GM21786 (cell line): ENCODE measurements around the gene IBA57.
"Not testable (repeated sequence)": the region's sequence is repeated elsewhere in the genome, so short reads cannot be mapped to it uniquely, and the experiment has no call there.

Experiments used
- ATAC-seq: cut with Tn5 transposase; IDR thresholded peaks from one replicate; pipeline ENCODE4 v1.9.1; 2021; ENCODE audit not compliant: unreplicated experiment

IBA57 gene

DNA sequence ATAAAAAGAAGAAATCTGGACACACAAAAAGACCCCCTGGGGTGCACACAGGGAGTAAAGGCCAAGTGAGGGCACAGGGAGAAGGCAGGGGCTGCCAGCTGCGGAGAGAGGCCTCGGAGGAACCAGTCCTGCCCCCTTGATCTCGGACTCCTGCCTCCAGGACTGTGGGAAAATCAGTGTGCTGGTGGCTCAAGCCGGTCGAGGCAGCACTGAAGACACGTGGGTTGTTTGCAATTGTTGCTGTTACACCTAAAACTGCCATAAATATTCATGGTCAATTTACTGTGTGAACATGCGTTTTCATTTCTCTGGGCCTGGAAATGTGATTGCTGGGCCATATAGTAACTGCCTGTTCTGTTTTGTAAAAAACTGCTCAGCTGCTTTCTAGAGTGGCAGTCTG is 18.5 kb downstream of the IBA57 start:
- ATAC-seq = no peak

- no peak for ATAC-seq
These were observed 20.0 kb downstream of the IBA57 start for GRCh38 chr1:228185641-228185965.

DNA sequence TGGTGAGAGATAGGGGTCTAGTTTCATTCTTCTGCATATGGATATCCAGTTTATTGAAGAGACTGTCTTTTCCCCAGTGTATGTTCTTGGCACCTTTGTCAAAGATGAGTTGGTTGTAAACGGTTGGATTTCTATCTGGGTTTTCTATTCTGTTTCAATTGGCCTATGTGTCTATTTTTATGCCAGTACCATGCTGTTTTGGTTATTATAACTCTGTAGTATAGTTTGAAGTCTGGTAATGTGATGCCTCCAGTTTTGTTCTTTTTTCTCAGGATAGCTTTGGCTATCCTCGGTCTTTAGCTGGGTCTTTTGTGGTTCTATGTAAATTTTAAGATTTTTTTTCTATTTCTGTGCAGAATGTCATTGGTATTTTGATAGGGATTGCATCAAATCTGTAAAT is 22.6 kb downstream of the IBA57 start:
- ATAC-seq = not testable (repeated sequence)

DNA sequence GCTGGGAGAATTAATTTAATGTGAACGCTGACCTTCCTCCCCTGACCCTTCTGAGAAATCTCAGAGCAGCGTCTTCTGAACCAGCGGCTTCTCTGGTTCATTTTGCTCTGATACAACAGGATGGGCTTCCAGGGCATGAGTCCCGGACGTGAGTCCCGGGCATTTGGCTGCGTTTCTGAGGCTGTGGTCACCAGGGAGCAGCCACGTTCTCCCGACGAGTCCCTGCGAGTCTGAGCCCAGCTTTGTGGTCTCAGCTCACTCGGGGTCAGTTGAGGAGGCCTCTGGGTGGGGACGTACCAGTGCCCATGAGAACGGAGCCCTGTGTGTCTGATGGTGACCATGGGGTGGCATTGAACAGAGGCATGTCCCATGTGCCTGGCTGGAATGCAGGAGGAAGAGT is 24.6 kb downstream of the IBA57 start:
- ATAC-seq = no peak

GRCh38 chr1:228190778-228191177 is 25.2 kb downstream of the IBA57 start:
- no peak for ATAC-seq

DNA sequence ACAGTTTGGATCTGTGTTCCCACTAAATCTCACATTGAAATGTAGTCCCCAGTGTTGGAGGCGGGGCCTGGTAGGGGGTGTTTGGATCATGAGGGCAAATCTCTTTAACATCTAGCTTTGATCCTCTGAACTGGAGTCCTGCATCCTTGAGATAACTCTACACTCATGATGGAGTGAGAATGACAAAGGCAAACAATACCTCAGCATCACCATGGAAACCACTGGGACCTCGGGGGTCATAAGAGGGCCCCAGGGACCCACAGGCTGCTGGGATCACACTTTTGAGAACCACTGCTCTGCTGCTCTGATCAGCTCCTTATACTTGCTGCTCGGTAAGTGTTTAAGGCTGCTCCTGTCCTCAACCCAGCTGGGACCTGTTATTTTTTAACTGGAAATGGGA is 28.8 kb downstream of the IBA57 start:
- no peak for ATAC-seq

GRCh38 chr1:228194921-228195812 is 29.6 kb downstream of the IBA57 start:
- no peak for ATAC-seq

DNA sequence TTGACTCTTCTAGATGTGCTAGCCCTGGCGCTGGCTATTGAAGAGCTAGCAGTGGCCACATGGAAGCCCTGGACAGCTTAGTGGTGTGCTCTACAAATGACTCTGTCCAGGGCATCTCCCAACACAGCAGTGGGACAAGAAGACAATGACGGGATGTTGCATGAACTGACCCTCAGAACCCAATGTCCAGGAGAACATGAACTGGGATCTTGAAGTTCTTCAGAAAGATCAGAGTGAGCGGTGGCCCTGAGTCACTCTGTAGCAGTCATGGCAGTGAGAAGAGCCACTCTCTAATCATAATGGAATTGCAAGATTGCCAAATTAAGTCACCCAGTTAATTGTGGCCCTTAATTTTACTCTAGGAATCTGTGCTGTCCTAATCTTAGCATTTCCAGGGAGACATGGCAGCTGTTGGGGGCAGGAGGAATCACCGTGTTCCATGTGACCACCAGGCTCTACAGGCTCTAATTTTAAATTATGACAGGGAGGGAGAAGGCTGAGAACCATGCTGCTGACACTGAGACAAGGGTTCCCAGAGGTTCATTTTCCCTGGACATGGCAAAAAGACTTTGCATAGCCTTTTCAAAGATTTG is 32.0 kb downstream of the IBA57 start:
- ATAC-seq = no peak

DNA sequence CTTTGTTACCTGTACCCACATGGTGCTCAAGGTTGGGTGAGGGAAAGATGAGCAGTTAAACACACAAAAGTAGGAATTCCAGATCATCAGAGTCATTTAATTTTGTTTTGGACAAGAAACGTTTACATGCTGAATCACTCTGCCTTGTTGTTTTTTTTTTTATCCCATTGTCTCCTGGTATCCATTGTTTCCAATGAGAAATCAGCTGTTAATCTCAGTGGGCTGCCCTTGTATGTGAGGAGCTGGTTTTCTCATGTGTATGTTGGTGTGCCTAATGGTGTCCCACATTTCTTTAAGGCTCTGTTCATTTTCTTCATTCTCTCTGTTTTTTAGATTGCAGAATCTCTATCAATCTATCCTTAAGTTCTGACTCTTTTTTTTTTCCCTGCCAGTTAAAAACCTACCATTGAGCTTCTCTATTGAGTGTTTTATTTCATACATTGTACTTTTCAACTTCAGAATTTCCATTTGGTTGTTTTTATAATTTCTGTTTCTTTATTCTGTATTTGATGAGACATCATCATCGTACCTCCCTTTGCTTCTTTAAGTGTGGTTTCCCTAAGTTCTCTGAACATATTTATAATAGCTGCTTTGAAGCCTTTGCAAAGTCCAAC is 33.5 kb downstream of the IBA57 start:
- no peak for ATAC-seq

- no peak for ATAC-seq
These were observed 39.4 kb downstream of the IBA57 start for GRCh38 chr1:228204958-228205357.

- no peak for ATAC-seq
These were observed 40.2 kb downstream of the IBA57 start for GRCh38 chr1:228205526-228206436.

DNA sequence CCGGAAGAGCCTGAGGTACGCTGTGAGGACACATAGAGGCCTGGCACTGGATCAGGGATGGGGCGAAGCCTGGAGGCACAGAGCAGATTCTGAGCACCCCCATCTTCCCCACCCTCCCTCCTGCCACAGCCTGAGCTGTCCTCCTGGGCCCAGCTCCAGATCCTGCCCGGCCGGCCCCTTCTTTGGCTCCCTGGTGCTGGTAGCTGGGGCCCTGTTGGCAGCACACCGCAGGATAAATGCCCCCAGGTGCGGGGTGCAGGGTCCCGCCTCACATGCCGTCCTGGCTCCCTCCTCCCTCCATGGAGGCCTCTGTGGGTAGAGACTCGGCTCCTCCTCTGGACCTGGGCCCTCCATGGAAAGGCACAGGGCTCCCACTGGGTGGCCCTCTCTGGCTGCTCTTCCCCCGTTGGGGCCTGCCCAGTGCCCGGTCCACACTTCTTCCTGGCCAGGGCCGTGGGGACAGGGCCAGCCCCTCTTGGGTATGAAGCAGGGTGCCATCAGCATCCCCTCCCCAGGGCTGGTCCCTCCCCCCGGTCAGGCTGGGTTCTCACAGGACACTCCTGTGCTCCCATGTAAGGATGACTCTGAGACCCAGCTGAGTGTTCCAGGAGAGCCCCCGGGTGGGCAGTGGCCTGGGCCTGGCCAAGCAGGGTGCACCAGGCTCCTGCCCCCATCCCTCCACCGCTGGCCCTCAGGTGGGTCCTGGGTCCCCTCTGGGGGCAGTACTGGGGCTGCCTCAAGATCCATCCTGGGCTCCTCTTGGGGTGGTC is 41.2 kb downstream of the IBA57 start:
- no peak for ATAC-seq

DNA sequence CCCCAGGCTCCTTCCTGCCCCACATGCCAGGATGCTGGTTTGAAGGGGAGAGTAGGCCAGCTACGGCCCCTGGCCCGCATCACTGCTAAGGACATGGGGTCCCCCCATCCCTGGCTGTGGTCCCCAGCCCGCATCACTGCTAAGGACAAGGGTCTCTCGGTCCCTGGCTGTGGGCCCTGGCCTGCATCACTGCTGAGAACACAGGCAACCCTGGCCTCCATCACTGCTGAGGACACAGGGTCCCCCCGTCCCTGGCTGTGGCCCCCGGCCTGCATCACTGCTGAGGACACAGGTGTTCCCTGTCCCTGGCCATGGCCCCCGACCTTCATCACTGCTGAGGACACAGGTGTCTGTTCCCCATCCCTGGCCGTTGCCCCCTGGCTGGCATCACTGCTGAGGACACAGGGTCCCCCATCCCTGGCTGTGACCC is 41.8 kb downstream of the IBA57 start:
- no peak for ATAC-seq

DNA sequence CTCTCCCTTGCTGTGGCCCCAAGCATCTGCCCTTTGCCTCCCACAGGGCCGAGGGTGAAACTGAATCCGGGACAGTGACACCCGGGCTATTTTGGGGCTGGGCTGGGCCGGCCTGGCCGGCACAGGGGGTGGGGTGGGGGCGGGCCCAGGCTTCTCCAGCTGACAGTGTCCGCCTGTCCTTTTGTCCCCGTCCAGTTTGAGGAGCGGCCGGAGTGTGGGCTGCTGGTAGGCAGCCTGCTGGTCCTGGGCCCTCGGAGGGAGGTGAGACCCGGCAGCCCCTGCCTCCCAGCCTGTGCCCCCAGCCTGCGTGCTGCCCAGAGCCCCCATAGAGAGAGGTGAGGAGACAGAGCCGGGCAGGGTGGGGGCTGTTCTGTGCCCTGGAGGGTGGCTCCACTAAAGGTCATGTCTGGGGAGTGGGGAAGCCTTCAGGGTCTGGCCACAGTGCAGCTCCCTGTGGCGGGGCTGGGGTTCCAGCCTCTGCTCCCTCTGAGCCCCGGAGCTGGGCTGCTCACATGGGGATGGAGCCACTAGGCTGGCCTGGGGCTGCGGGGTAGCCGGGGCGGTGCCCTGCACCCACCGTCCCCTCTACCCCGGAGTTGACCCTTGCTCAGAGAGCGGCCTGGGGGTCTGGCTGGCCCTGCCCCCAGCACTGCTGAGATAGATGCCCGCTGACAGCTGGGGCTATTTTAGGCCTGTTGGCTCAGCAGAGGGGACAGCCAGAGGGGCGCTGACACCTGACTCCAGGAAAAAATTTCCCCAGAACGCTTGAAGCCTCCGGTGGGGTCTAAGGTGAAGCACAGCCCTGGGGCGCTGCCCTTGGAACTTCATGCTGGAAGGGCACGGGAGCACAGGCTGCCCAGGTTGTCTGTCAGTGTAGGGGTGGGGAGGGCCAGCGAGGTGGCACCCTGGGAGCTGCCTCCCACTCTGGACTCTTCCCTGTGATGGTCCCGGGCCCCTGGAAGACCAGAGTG is 42.5 kb downstream of the IBA57 start, which contains the start of gene OBSCN:
Gene OBSCN, plus strand, starts transcription at position 194 of the 971 bp plus-strand sequence. CDS start 3,740 bp downstream, outside the sequence.
- no peak for ATAC-seq

DNA sequence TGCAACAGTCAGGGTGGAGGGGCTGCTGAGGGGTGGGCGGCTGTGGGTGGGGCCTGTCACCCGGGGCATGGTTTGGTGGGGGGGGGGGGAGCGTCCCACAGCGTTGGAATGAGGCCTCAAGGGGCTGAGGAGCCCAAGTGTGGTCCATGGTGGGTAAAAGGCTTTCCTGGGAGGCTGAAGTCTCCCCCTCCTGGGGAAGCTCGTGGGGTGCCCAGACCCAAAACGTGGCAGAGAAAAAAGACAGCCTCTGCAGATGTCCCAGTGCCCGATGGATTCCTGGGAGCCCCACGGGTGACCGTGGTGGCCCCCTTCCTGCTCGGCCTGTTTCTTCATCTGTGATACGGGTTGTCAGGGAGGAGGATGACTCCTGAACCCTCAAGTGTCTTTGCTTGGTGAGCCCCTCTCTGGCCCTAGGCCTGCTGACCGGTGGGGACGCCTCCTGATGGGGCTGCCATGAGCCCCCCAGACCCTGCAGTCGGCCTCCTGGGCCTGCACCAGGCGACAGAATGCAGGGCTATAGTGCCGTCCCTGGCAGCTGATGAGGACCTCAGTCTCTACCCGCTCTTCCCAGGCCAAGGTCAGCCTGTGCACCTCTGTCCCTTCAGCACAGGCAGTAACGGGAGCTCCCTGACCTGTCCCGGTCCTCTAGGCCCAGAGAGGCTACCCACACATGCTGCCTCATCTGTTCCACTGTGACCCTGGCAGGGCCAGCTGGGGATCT is 43.4 kb downstream of the IBA57 start:
- ATAC-seq = no peak

GRCh38 chr1:228209657-228210056 is 44.1 kb downstream of the IBA57 start:
- ATAC-seq = no peak

GRCh38 chr1:228210076-228210651 is 44.6 kb downstream of the IBA57 start:
- ATAC-seq = no peak
